GM21717 (cell line): ENCODE data around the gene KRT1.

Source experiments
- ATAC-seq: cut with Tn5 transposase; IDR thresholded peaks from one replicate; pipeline ENCODE4 v1.9.1; 2021; ENCODE audit warnings: mild to moderate bottlenecking, moderate library complexity; ENCODE audit not compliant: unreplicated experiment

The KRT1 gene

GRCh38 chr12:52699373-52699772 lies 19.2 kb upstream of the KRT1 start:
- no peak for ATAC-seq

- ATAC-seq: no peak
Measured at GRCh38 chr12:52698651-52699340, 18.6 kb upstream of the KRT1 start.

GRCh38 chr12:52697058-52697582 lies 16.9 kb upstream of the KRT1 start:
- ATAC-seq: no peak

- ATAC-seq: no peak
Measured at GRCh38 chr12:52696588-52696987, 16.4 kb upstream of the KRT1 start.

- no peak for ATAC-seq
Measured at GRCh38 chr12:52695039-52695438, 14.8 kb upstream of the KRT1 start.

GRCh38 chr12:52694151-52694550 lies 13.9 kb upstream of the KRT1 start:
- no peak for ATAC-seq

- ATAC-seq: no peak
Measured at GRCh38 chr12:52693261-52693660, 13.1 kb upstream of the KRT1 start.

- ATAC-seq: no peak
Measured at GRCh38 chr12:52692254-52692653, 12.0 kb upstream of the KRT1 start.

GRCh38 chr12:52691841-52692150 lies 11.6 kb upstream of the KRT1 start:
- no peak for ATAC-seq

GRCh38 chr12:52691076-52691840 lies 11.1 kb upstream of the KRT1 start:
- ATAC-seq: no peak

GRCh38 chr12:52690351-52691075 lies 10.3 kb upstream of the KRT1 start:
- ATAC-seq: no peak

GRCh38 chr12:52689936-52690335 lies 9.7 kb upstream of the KRT1 start:
- no peak for ATAC-seq

- no peak for ATAC-seq
Measured at GRCh38 chr12:52689239-52689638, 9.0 kb upstream of the KRT1 start.

- ATAC-seq: no peak
Measured at GRCh38 chr12:52688481-52688880, 8.3 kb upstream of the KRT1 start.

- no peak for ATAC-seq
Measured at GRCh38 chr12:52687497-52688385, 7.5 kb upstream of the KRT1 start.

- no peak for ATAC-seq
Measured at GRCh38 chr12:52686756-52687487, 6.7 kb upstream of the KRT1 start.

- ATAC-seq: no peak
Measured at GRCh38 chr12:52686063-52686462, 5.9 kb upstream of the KRT1 start.

- no peak for ATAC-seq
Measured at GRCh38 chr12:52685406-52685890, 5.2 kb upstream of the KRT1 start.

- no peak for ATAC-seq
Measured at GRCh38 chr12:52684431-52684830, 4.2 kb upstream of the KRT1 start.
